ENCODE data around the gene CD47. TPM values are rescaled to one million over a fixed set of nuclear protein-coding genes. Genes with fewer than 3 reads are reported as not detected.
A peak's percentile ranks its signal among the peaks of the same experiment; 100 is the strongest.

The CD47 gene
- total RNA-seq, 1 experiment from 2014 or later, result 204 TPM

DNA sequence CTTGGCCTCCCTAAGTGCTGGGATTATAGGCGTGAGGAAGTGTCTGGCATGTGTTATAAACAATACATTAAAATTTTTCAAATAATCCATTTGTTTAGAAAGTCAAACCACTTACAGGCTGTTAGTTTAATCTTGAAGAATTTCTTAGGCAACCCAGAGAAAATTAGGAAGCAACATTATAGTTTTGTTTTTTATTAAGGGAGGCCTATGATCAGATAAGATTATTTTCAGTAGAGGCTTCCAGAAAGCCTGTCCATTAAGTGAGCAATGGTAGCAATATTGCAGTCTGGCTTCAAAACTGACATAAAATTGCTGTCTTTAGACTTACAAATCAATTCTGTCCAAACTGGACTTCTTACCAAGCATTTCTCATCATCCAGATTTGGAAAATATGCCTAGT, 49.6 kb downstream of the CD47 start:
- H3K36me3 ChIP-seq, result 0 out of 2 replicates have a peak, but pooled peaks cover 6% of the 10 kb centered on the region
- no peak overlapping the region for H3K27ac ChIP-seq
- H3K4me1 ChIP-seq (replicated peaks), result peaks cover 14% of the 10 kb centered on the region
- H3K4me3 ChIP-seq, result no peak overlapping the region
- no peaks in the 10 kb centered on the region for H3K9me3 ChIP-seq (replicated peaks)
- H3K27me3 ChIP-seq (replicated peaks), result no peaks in the 10 kb centered on the region
- DNase-seq (ENCODE audit: low read depth in 1 of 2, low spot score in 2 of 2), result no peak

DNA sequence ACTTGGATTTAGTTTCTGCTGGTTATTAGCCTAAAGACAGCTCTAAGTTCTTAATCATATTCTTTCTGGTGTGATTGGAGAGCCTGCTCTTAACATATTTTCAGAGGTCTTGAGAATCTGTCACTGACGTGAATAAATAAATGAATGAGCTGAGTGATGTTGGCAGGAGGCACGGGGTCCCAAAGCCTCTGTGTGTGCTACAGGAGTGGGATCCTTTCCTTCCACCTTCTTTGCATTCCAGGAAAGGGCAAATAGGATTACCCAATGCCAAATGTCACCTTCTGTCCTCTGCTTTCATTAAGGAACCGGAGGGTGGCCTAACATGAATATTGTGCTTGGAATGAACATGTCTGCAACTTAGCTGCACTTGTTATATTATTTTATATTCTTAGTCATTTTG, 53.1 kb downstream of the CD47 start:
- Histone ChIP-seq H3K9me3 (replicated peaks) (no peaks in the 10 kb centered on the region), H3K4me1 (replicated peaks) (peaks cover 17% of the 10 kb centered on the region), H3K36me3 (no peaks in the 10 kb centered on the region), H3K27me3 (replicated peaks) (no peaks in the 10 kb centered on the region), H3K4me3 (no peak overlapping the region), H3K27ac (no peak overlapping the region)
- no peak for DNase-seq (ENCODE audit: low read depth in 1 of 2, low spot score in 2 of 2)

DNA sequence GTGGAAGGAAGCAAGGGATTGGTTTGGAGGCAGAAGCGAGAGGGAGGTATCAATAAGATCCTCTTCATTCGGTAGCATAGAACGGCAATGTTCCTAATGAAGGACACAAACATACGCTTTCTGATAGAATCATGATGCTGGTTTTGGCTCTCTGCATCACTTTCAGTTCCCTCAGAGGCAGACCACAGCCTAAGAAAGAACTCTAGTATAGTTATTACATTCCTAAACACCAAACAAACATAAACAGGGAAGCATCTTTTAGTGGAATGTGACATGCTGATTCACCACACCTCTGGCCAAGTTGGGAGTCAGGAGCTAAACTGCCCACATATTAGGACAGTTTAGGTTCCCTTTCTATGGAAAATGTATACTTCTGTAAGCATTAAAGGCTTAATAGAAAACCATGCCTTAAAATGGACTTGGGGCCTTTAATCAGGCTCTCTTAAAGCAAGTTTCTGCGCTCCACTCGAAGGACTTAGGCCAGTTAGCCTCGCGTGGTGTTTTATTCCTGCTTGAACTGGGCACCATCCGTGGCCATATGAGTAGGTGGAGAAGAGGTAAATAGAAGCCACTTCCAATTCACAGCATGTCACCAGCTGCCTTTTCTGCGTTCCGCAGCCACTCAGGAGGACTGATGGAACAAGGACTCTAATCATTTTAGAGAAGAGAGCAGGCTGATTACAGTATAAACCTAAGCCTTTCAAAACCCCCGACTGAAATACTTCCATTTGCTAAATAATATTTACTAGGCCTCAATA, 53.7 kb downstream of the CD47 start:
- Histone ChIP-seq H3K27ac (peak overlapping the region; percentile 41), H3K9me3 (replicated peaks) (no peaks in the 10 kb centered on the region), H3K4me1 (replicated peaks) (peaks cover 17% of the 10 kb centered on the region), H3K36me3 (no peaks in the 10 kb centered on the region), H3K27me3 (replicated peaks) (no peaks in the 10 kb centered on the region), H3K4me3 (no peak overlapping the region)
- peak in 1 of 2 experiments; percentile 63 for DNase-seq (ENCODE audit: low read depth in 1 of 2, low spot score in 2 of 2)

DNA sequence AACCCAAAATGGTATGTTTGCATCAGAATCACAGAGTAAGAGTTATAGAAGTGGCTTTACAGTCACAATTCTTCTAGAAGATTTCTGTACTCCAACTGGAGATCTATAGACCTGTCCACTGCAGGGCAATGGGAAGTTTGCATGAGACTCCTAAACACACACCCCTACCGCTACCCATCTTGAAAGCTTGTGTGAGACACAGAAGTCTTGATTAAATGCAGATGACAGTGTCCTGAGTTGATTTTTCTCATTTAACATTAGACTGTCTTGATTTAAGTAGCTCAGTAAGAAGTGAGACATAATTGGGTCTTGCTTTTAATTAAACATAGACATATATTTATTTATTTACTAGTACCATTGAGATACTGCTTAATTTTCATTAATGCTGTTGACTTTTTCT, 54.4 kb downstream of the CD47 start:
- DNase-seq (ENCODE audit: low read depth in 1 of 2, low spot score in 2 of 2), result no peak
- H3K4me1 ChIP-seq (replicated peaks), result peaks cover 17% of the 10 kb centered on the region
- H3K9me3 ChIP-seq (replicated peaks), result no peaks in the 10 kb centered on the region
- H3K4me3 ChIP-seq, result no peak overlapping the region
- no peaks in the 10 kb centered on the region for H3K36me3 ChIP-seq
- no peaks in the 10 kb centered on the region for H3K27me3 ChIP-seq (replicated peaks)
- H3K27ac ChIP-seq, result peak overlapping the region; percentile 41

DNA sequence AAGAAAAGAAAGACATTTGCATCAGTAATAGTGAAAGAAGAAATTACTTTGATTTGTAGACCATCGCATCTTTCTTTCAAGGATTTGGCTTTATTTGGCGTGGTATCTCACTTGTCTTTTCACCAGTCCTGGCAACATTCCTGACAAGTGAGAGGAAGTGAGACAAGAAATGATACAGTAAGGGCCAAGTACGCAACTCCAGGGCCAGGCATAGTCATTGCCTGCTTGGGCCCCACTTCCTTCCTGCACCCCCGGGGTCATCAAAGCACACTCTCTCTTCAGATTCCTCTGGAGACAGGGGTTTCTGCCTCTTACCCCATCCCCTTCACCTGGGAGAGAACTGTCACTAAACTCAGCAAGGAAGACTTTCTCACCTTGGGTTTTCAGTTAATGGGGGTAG, 55.1 kb downstream of the CD47 start:
- DNase-seq (ENCODE audit: low read depth in 1 of 2, low spot score in 2 of 2), result no peak
- Histone ChIP-seq H3K27ac (no peak overlapping the region), H3K36me3 (no peaks in the 10 kb centered on the region), H3K9me3 (replicated peaks) (no peaks in the 10 kb centered on the region), H3K27me3 (replicated peaks) (no peaks in the 10 kb centered on the region), H3K4me1 (replicated peaks) (peaks cover 17% of the 10 kb centered on the region), H3K4me3 (no peak overlapping the region)

DNA sequence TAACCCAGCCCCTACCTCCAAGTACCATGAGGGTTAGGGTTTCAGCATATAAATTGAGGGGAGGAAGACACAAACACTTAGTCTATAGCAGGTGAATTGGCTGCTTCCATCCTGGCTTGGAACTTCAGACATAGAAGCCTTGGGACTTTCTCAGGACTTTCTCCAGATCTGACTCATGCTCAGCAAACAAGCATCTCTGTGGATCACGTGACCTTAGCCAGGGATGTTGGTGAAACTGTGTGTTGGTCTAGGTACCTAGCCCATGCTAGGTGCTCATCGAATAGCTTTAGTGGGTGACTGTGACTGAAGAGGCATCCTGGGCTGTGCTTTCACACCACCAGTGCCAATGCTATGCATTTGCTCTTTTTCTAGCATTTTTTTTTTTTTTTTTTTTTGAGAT, 58.9 kb downstream of the CD47 start:
- Histone ChIP-seq H3K27ac (no peak overlapping the region), H3K4me3 (no peak overlapping the region), H3K36me3 (no peaks in the 10 kb centered on the region), H3K4me1 (replicated peaks) (peaks cover 9% of the 10 kb centered on the region), H3K27me3 (replicated peaks) (no peaks in the 10 kb centered on the region), H3K9me3 (replicated peaks) (no peaks in the 10 kb centered on the region)
- no peak for DNase-seq (ENCODE audit: low read depth in 1 of 2, low spot score in 2 of 2)

DNA sequence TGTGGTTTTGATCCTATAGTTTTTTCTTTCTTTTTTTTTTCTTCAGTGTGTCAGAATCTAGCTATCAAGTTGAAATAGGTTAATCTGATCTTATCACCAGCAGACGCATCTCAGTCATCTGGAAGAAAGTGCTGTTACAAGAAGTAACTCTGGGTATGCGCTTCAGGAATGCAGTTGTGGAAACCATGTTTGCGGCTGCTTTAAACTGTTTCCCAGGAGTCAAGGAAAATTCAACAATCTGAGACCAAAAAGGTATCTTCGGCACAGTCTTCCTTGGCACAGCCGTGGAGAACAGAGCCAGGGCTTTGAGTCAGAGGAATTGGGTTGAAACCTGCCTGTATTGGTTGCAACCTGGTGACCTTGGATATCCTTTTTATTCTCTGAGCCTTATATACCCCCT, 59.9 kb downstream of the CD47 start:
- Histone ChIP-seq H3K9me3 (replicated peaks) (no peaks in the 10 kb centered on the region), H3K4me1 (replicated peaks) (peaks cover under 1% of the 10 kb centered on the region; the same call in 1 of the 2 replicates), H3K4me3 (no peak overlapping the region), H3K27me3 (replicated peaks) (no peaks in the 10 kb centered on the region), H3K27ac (no peak overlapping the region), H3K36me3 (no peaks in the 10 kb centered on the region)
- DNase-seq (ENCODE audit: low read depth in 1 of 2, low spot score in 2 of 2), result no peak

DNA sequence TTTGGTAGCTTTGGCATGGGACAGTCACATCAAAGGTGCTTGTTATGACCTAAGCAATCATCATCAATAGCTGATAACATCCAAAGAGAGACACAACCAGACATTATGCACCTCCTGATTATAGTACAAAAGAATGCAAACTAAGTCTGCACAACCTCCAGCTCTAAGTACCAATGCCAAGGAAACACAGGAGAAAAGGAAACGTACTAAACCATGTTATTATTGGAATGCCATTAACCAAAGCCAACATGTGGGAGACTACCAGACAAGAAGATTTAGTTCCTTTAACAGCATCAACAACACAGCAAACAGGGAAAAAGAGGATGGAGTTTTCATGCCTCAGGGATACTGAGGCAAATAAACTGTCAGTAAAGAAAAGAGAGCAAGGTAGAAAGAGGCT, 61.4 kb downstream of the CD47 start:
- no peaks in the 10 kb centered on the region for H3K9me3 ChIP-seq (replicated peaks)
- DNase-seq (ENCODE audit: low read depth in 1 of 2, low spot score in 2 of 2), result no peak
- no peaks in the 10 kb centered on the region for H3K36me3 ChIP-seq
- no peaks in the 10 kb centered on the region for H3K27me3 ChIP-seq (replicated peaks)
- H3K27ac ChIP-seq, result no peak overlapping the region
- H3K4me1 ChIP-seq (replicated peaks), result peaks cover 8% of the 10 kb centered on the region
- no peak overlapping the region for H3K4me3 ChIP-seq

DNA sequence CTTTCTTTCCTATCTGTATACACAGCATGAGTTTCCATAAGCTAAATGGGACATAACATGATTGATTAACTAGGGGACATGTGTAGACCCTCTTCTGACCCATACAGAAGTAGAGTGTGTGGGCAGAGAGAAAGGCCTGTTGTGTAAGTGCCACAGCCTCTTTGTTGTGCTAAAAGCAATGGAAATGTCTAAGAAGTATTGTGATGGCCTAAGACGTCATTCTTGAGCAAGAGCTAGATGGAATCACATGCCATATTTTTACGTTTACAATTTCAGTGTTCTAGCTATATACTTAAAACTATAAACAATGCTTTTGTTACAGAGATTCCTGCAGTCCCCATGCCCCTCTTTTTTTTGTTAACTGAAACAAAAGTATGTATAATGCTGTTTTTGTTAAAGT, 61.9 kb downstream of the CD47 start:
- Histone ChIP-seq H3K36me3 (no peaks in the 10 kb centered on the region), H3K27me3 (replicated peaks) (no peaks in the 10 kb centered on the region), H3K9me3 (replicated peaks) (no peaks in the 10 kb centered on the region), H3K4me1 (replicated peaks) (peaks cover 14% of the 10 kb centered on the region), H3K27ac (no peak overlapping the region), H3K4me3 (no peak overlapping the region)
- no peak for DNase-seq (ENCODE audit: low read depth in 1 of 2, low spot score in 2 of 2)

DNA sequence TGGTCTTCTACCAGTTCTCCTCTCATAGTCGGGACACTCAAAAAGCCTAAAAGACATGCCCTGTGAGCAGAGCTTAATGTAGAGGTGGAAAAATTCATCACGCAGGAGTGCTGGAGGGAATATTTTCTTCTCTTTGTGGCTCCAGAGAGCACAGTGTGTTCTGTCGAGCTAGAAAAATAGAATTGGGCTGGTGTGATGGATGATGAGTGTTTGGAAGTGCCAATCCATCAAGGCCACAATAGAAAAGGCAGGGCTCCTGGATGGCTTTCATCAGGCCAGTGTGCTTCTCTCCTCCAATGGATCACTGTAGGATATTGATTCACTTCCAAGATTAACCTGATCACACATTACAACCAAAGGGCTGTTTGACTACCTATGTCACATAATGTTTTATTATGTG, 65.7 kb downstream of the CD47 start:
- Histone ChIP-seq H3K36me3 (no peaks in the 10 kb centered on the region), H3K27me3 (replicated peaks) (no peaks in the 10 kb centered on the region)

DNA sequence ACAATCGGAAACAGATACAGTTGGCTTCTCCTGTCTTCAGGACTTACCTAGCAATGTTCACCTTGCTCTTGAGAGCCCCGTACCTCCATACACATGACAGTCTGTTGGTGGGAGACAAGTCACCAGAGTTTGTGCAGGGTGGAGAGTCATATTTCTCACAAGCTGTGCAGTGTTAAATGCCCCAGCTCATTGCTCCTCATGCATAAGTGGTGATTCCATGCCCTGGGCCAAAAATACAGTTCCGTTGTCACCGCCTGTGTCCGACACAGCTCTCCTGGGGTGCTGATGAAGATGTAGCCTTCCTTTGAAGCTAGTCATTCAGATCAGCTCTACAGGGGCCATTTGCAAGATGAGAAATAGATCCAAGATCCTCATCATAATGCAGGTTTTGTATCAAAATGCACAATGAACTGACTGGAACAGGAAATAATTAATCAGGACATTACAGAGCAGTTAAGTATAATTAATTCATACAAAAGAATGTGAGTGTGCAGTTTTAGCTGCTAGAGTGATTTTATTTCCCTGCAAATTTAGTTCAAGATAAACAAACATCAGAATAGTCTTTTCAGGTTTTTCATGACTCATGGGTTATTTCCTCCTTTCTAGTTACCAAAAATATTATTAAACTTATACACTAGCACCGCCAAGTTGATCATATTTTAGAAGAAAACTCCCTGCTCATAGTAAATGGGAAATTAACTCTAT, 66.5 kb downstream of the CD47 start:
- Histone ChIP-seq H3K27me3 (replicated peaks) (no peaks in the 10 kb centered on the region), H3K9me3 (replicated peaks) (no peaks in the 10 kb centered on the region), H3K36me3 (no peaks in the 10 kb centered on the region), H3K4me1 (replicated peaks) (peaks cover 14% of the 10 kb centered on the region), H3K27ac (no peak overlapping the region), H3K4me3 (no peak overlapping the region)
- no peak for DNase-seq (ENCODE audit: low read depth in 1 of 2, low spot score in 2 of 2)

More for the DNA sequence above, 65.7 kb downstream of the CD47 start:
- H3K9me3 ChIP-seq (replicated peaks), result no peaks in the 10 kb centered on the region
- H3K4me1 ChIP-seq (replicated peaks), result peaks cover 14% of the 10 kb centered on the region
- H3K27ac ChIP-seq, result no peak overlapping the region
- no peak for DNase-seq (ENCODE audit: low read depth in 1 of 2, low spot score in 2 of 2)
- no peak overlapping the region for H3K4me3 ChIP-seq

DNA sequence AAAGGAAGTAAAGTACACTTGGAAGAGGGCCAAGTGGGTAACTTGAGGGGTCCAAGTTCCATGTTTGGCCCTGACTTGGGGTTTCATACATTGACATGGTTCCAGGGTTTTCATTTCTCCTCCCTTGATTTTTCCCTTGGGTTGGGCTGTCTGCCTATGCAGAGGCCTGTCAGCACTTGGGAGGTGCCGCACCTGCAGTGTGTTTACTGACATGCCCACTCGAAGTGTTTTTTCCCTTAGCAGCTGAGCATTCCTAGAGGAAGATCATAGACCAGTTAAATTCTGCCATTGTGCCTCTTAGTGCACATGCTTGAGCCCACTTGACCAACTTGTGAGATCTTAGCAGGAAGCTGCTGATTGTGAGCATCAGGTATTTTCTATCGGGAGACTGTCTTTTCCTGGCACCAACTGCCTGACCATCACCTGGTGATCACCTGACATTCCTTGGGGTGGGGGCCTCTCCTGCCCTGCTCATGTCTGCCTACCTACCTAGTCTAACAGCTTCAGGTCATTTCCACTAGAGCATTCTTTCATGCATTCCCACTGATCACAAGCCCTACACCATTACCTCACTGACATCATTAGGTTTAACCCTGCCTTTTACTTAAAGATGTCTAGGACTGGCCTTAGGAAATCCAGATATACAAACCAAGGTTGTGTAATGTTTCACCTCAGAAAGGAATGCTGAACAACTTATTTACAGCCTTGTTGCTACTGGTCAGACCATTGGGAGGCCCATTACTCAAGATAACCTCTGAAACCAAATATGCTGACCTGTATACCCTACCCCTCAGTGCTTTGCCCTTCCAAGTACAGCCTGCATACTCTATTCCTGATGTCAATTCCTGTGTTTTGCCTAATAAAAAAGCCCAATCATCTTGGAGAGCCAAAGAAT, 68.3 kb downstream of the CD47 start:
- Histone ChIP-seq H3K9me3 (replicated peaks) (no peaks in the 10 kb centered on the region), H3K36me3 (no peaks in the 10 kb centered on the region), H3K27ac (no peak overlapping the region), H3K4me3 (no peak overlapping the region), H3K4me1 (replicated peaks) (peaks cover 14% of the 10 kb centered on the region), H3K27me3 (replicated peaks) (no peaks in the 10 kb centered on the region)
- DNase-seq (ENCODE audit: low read depth in 1 of 2, low spot score in 2 of 2), result no peak

DNA sequence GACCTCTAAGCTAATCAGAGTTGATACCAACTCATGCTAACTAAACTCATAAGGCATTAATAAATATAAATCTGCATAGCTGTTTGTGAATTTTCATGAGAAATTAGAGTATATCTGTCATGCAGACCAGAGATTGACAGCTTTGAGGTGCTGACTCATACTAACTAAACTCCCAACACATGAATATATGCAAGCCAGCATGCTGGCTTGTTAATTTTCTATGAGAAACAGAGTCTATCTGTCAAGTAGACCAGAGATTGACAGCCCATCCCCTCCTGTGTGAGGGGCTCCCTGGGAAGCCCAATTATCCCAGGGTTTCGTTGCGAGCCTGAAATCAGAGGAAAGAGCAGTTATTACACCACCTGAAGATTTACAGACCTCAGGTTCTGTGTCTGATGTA, 69.3 kb downstream of the CD47 start:
- no peak for DNase-seq (ENCODE audit: low read depth in 1 of 2, low spot score in 2 of 2)
- Histone ChIP-seq H3K27me3 (replicated peaks) (no peaks in the 10 kb centered on the region), H3K36me3 (no peaks in the 10 kb centered on the region), H3K27ac (no peak overlapping the region), H3K4me3 (no peak overlapping the region), H3K4me1 (replicated peaks) (peaks cover 14% of the 10 kb centered on the region), H3K9me3 (replicated peaks) (no peaks in the 10 kb centered on the region)

DNA sequence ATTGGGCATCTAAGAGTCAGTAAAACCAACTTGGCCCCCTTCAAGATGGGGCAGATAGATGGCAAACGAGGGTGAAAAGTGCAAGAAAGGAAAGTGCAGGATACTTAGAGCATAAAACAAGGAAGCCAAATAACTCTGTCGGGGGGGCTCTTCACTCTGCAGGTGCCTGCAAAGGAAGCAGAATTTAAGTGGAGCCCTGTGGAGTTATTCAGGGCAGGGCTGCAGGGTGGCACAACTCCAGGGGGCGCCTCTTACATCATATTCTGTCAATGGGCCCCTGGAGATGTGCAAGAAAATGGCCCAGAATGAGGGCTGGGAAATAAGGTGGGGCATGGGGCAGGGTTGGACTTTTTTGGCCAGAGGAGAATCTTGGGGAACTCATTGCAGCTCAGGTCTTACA, 69.7 kb downstream of the CD47 start:
- H3K27ac ChIP-seq, result no peak overlapping the region
- DNase-seq (ENCODE audit: low read depth in 1 of 2, low spot score in 2 of 2), result no peak
- H3K4me1 ChIP-seq (replicated peaks), result peaks cover 14% of the 10 kb centered on the region
- no peaks in the 10 kb centered on the region for H3K9me3 ChIP-seq (replicated peaks)
- no peaks in the 10 kb centered on the region for H3K36me3 ChIP-seq
- H3K4me3 ChIP-seq, result no peak overlapping the region
- H3K27me3 ChIP-seq (replicated peaks), result no peaks in the 10 kb centered on the region

Data from SJSA1 (cell line).